ENCODE measurements around the gene RNU6-8. TPM values are rescaled to one million over a fixed set of nuclear protein-coding genes. Genes with fewer than 3 reads are reported as not detected.

Gene RNU6-8
- total and polyA plus RNA-seq, 2 donors (not counting 1 experiment from before 2014, with no cell fraction given), result not detected

DNA sequence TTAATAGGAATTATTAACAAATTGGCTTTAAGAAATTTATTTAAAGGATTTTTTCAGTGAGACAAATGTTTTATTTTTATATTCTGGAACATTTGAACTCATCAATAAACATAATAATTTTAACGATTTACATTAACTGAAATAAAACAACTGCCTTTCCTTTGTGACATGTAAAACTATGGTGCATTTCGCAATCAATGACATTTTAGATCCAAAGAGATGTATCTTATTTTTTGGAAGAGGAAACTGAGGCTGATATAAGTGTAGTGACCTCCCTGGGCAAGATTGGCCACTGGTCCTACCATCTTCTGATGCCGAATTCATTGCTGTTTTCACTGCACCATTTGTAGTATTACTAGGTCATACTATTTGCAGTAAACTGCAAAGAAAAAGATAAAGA is 2.5 kb upstream of the RNU6-8 start:
- no peak for ATAC-seq (ENCODE audit: low read depth)
- H3K27me3 Mint-ChIP-seq, result peaks cover 3% of the 10 kb centered on the region
- H3K9me3 Mint-ChIP-seq (ENCODE audit: insufficient read depth), result no peaks in the 10 kb centered on the region
- Histone ChIP-seq H4K20me1 (ENCODE audit: control insufficient read depth, insufficient read depth, low read length, poor library complexity, severe bottlenecking) (no peaks in the 10 kb centered on the region), H3K79me2 (ENCODE audit: control insufficient read depth, insufficient read depth, low read length) (no peaks in the 10 kb centered on the region), H3K36me3 (replicated peaks in 1 of 2; ENCODE audit: control extremely low read depth in 1 of 2, control insufficient read depth in 1 of 2, extremely low read depth in 1 of 2, insufficient read depth in 2 of 2, low read length in 1 of 2) (no peaks in the 10 kb centered on the region), H3K9ac (ENCODE audit: low read length) (no peak overlapping the region), H2AFZ (ENCODE audit: insufficient read depth, low read depth, low read length, poor library complexity, severe bottlenecking) (no peak overlapping the region), H3K9me3 (ENCODE audit: control extremely low read depth in 1 of 3, control insufficient read depth in 2 of 3, insufficient read depth in 1 of 3, low read length in 2 of 3) (peaks cover 0 to 1% (median 0%) of the 10 kb centered on the region in 3 donors), H3K27ac (ENCODE audit: low read length in 2 of 2) (no peak overlapping the region), H3K4me3 (ENCODE audit: control extremely low read depth in 1 of 5, extremely low read depth in 1 of 5, insufficient read depth in 1 of 5, low read depth in 2 of 5, low read length in 4 of 5) (no peak overlapping the region), H3K27me3 (replicated peaks in 1 of 4; ENCODE audit: control extremely low read depth in 1 of 4, control insufficient read depth in 3 of 4, insufficient read depth in 4 of 4, low read length in 3 of 4) (no peaks in the 10 kb centered on the region), H3K4me2 (replicated peaks; ENCODE audit: low read depth, low read length, poor library complexity, severe bottlenecking) (no peak overlapping the region), H3K4me1 (ENCODE audit: control insufficient read depth in 2 of 2, insufficient read depth in 2 of 2, low read length in 2 of 2) (peaks cover 7 to 20% of the 10 kb centered on the region in 2 donors)
- DNase-seq, result no peak
- H3K4me1 Mint-ChIP-seq, result peaks cover 42% of the 10 kb centered on the region
- intact Hi-C loops (cut with micrococcal nuclease), result loop anchor here (10.0 kb wide), 1 partner anchor 51 kb away; no protein-coding TSS in a partner anchor
- WGBS (ENCODE audit: insufficient coverage), result no CpG with 5 or more reads among the region's 3 CpGs
- H3K27ac Mint-ChIP-seq, result no peak overlapping the region
- TF ChIP-seq EZH2 (IDR thresholded peaks at IDR 0.05; ENCODE audit: borderline replicate concordance, insufficient read depth, low read depth, low read length, poor library complexity, severe bottlenecking), result no peak
- TF ChIP-seq CTCF (IDR thresholded peaks at IDR 0.05), result no peak
- ChIA-PET POLR2A (no interaction called here), CTCF (interaction anchor here (1.1 to 1.4 kb wide), 2 partner anchors 129 to 136 kb away, joined by 3 to 5 read pairs; partner anchors contain the start of gene ARHGAP5)
- peak overlapping the region; percentile 26 for H3K4me3 Mint-ChIP-seq

- no peaks in the 10 kb centered on the region for H3K36me3 ChIP-seq (replicated peaks in 1 of 2; ENCODE audit: control extremely low read depth in 1 of 2, control insufficient read depth in 1 of 2, extremely low read depth in 1 of 2, insufficient read depth in 2 of 2, low read length in 1 of 2)
- TF ChIP-seq EZH2 (IDR thresholded peaks at IDR 0.05; ENCODE audit: borderline replicate concordance, insufficient read depth, low read depth, low read length, poor library complexity, severe bottlenecking) (no peak), CTCF (IDR thresholded peaks at IDR 0.05) (no peak)
- peak overlapping the region; percentile 86 for H2AFZ ChIP-seq (ENCODE audit: insufficient read depth, low read depth, low read length, poor library complexity, severe bottlenecking)
- ATAC-seq (ENCODE audit: low read depth) (no peak), DNase-seq (peak; percentile 54)
- no peaks in the 10 kb centered on the region for H3K79me2 ChIP-seq (ENCODE audit: control insufficient read depth, insufficient read depth, low read length)
- ChIA-PET POLR2A (interaction anchor here (1.0 to 2.4 kb wide), 2 partner anchors 127 to 784 kb away, joined by 3 to 33 read pairs; partner anchors contain the start of genes ARHGAP5 and HEATR5A), CTCF (interaction anchor here (1.0 to 2.5 kb wide), 6 partner anchors 11 to 131 kb away, joined by 3 to 13 read pairs (median 4); partner anchors contain the start of gene ARHGAP5)
- peaks cover 13 to 27% of the 10 kb centered on the region in 2 donors for H3K4me1 ChIP-seq (ENCODE audit: control insufficient read depth in 2 of 2, insufficient read depth in 2 of 2, low read length in 2 of 2)
- H3K9me3 ChIP-seq (ENCODE audit: control extremely low read depth in 1 of 3, control insufficient read depth in 2 of 3, insufficient read depth in 1 of 3, low read length in 2 of 3), result peaks cover 0 to 1% (median 0%) of the 10 kb centered on the region in 3 donors
- H3K9me3 Mint-ChIP-seq (ENCODE audit: insufficient read depth), result no peaks in the 10 kb centered on the region
- no peaks in the 10 kb centered on the region for H3K27me3 ChIP-seq (replicated peaks in 1 of 4; ENCODE audit: control extremely low read depth in 1 of 4, control insufficient read depth in 3 of 4, insufficient read depth in 4 of 4, low read length in 3 of 4)
- intact Hi-C loops (cut with micrococcal nuclease), result loop anchor here (1.0 to 10.0 kb wide), 8 partner anchors 48 to 1645 kb away; partner anchors contain the start of genes AP4S1, G2E3, HEATR5A and HECTD1
- H3K27me3 Mint-ChIP-seq, result no peaks in the 10 kb centered on the region
- peaks cover 48% of the 10 kb centered on the region for H3K4me1 Mint-ChIP-seq
- H3K9ac ChIP-seq (ENCODE audit: low read length), result peak overlapping the region; percentile 93
- peak overlapping the region; percentile 77 for H3K4me2 ChIP-seq (replicated peaks; ENCODE audit: low read depth, low read length, poor library complexity, severe bottlenecking)
- H4K20me1 ChIP-seq (ENCODE audit: control insufficient read depth, insufficient read depth, low read length, poor library complexity, severe bottlenecking), result no peaks in the 10 kb centered on the region
- WGBS (ENCODE audit: insufficient coverage), result 2% methylated on average over 10 of the region's 14 CpGs
- peak overlapping the region; percentile 92 for H3K4me3 Mint-ChIP-seq
- H3K27ac ChIP-seq (ENCODE audit: low read length in 2 of 2), result peak overlapping the region; percentile 99
- H3K27ac Mint-ChIP-seq, result peak overlapping the region; percentile 99
- peak overlapping the region; percentile 67 to 88 (median 87) for H3K4me3 ChIP-seq (ENCODE audit: control extremely low read depth in 1 of 5, extremely low read depth in 1 of 5, insufficient read depth in 1 of 5, low read depth in 2 of 5, low read length in 4 of 5)
Measured at GRCh38 chr14:32203928-32204357, 874 bp upstream of the RNU6-8 start.
